Left ventricle myocardium inferior (tissue), 1 donor: ENCODE measurements around the gene EIF3D. TPM values are rescaled to one million over a fixed set of nuclear protein-coding genes. Genes with fewer than 3 reads are reported as not detected.

Experiments
- DNase-seq: peaks from one replicate; pipeline ENCODE4 v3.0.0-alpha.2; 2020
- H3K27ac ChIP-seq: fragments of 200-600 bp; replicated peaks from 2 replicates; pipeline ENCODE4 v1.8.0; 2021
- H3K27me3 ChIP-seq: fragments of 200-600 bp; 2 replicates; pipeline ENCODE4 v1.8.0; 2021; ENCODE audit warnings: low read depth
- H3K36me3 ChIP-seq: fragments of 200-600 bp; 2 replicates; pipeline ENCODE4 v1.8.0; 2021
- H3K4me1 ChIP-seq: fragments of 200-600 bp; 2 replicates; pipeline ENCODE4 v1.8.0; 2021
- H3K4me3 ChIP-seq: fragments of 200-600 bp; 2 replicates; pipeline ENCODE4 v1.8.0; 2021; ENCODE audit warnings: mild to moderate bottlenecking, moderate library complexity
- H3K9me3 ChIP-seq: fragments of 200-600 bp; replicated peaks from 2 replicates; pipeline ENCODE4 v1.8.0; 2021
- CTCF ChIP-seq: fragments of 200-600 bp; IDR thresholded peaks from 2 replicates; pipeline ENCODE4 v1.8.0; 2021; ENCODE audit warnings: antibody characterized with exemption, mild to moderate bottlenecking, borderline replicate concordance
- intact Hi-C: fragments of 100-400 bp; cut with micrococcal nuclease; formaldehyde crosslinking; loops from one replicate; pipeline ENCODE4 v1.11.0; 2022
- total RNA-seq: library from RNA; stranded (reverse); fragmentation: NEBNext Ultra II Directional; extraction: Animal tissue kit (Norgen Biotek cat#: 25700); gene quantifications from one replicate; pipeline ENCODE4 v1.2.1, GENCODE V29; 2021
- donor health status: DM: no; HTN: yes; CAD: no; lungs with severe emphysema.

The EIF3D gene
- total RNA-seq, 1 donor from 2014 or later, result 75.4 TPM

DNA sequence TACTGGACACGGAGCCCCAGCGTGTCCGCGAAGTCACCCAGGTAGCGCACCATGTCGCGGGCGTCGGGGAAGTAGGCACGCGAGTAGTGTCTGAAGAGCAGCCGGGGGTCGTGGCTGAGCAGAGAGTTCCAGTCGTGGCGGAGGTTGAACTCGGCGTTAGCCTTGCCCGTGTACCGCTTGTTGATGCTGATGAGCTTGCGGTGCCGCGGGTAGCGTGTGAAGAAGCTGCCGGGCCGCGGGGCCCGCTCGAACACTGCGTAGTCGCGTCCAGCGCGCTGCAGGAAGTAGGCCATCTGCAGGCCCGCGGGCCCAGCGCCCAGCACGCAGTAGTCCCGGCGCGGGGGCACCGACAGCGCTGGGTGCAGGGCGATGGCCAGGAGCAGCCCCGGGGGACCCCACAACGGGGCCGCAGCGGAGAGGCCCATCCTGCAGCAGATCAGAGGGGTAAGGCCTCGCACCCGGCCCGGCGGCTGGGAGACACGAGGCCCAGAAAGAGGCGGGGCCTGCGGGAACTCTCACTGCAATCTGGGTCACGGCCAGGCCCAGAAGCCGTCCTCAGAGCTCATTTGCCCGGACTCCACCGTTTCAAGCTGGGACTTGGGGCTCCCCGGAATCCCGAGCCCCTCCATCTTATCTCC, 22.8 kb downstream of the EIF3D start:
- Histone ChIP-seq H3K4me3 (peak overlapping the region; percentile 74), H3K27ac (peak overlapping the region; percentile 82), H3K27me3 (no peaks in the 10 kb centered on the region), H3K4me1 (peaks cover 34% of the 10 kb centered on the region), H3K36me3 (peaks cover 13% of the 10 kb centered on the region), H3K9me3 (no peaks in the 10 kb centered on the region)
- DNase-seq, result no peak
- TF ChIP-seq CTCF, result no peak
- intact Hi-C loops, result no loop called here

- DNase-seq, result no peak
- intact Hi-C loops, result no loop called here
- Histone ChIP-seq H3K27ac (no peak overlapping the region), H3K4me1 (no peaks in the 10 kb centered on the region), H3K9me3 (no peaks in the 10 kb centered on the region), H3K27me3 (no peaks in the 10 kb centered on the region), H3K4me3 (no peak overlapping the region), H3K36me3 (peaks cover 5% of the 10 kb centered on the region)
- no peak for TF ChIP-seq CTCF
Observed at GRCh38 chr22:36497910-36498665, 30.9 kb downstream of the EIF3D start.

GRCh38 chr22:36493690-36494110, 35.3 kb downstream of the EIF3D start:
- DNase-seq, result peak; percentile 39
- H3K4me1 ChIP-seq, result no peaks in the 10 kb centered on the region
- no peaks in the 10 kb centered on the region for H3K27me3 ChIP-seq
- H3K36me3 ChIP-seq, result peaks cover 20% of the 10 kb centered on the region
- H3K4me3 ChIP-seq, result no peak overlapping the region
- H3K9me3 ChIP-seq, result no peaks in the 10 kb centered on the region
- TF ChIP-seq CTCF, result no peak
- intact Hi-C loops, result no loop called here
- H3K27ac ChIP-seq, result no peak overlapping the region

GRCh38 chr22:36492109-36492508, 36.9 kb downstream of the EIF3D start:
- intact Hi-C loops, result no loop called here
- Histone ChIP-seq H3K4me3 (no peak overlapping the region), H3K27me3 (no peaks in the 10 kb centered on the region), H3K9me3 (no peaks in the 10 kb centered on the region), H3K27ac (no peak overlapping the region), H3K36me3 (peaks cover 15% of the 10 kb centered on the region), H3K4me1 (no peaks in the 10 kb centered on the region)
- no peak for TF ChIP-seq CTCF
- no peak for DNase-seq

GRCh38 chr22:36491155-36491554, 37.8 kb downstream of the EIF3D start:
- Histone ChIP-seq H3K4me3 (no peak overlapping the region), H3K36me3 (peaks cover 15% of the 10 kb centered on the region)
- intact Hi-C loops, result no loop called here

More at GRCh38 chr22:36491155-36491554, 37.8 kb downstream of the EIF3D start:
- no peak for DNase-seq
- Histone ChIP-seq H3K9me3 (no peaks in the 10 kb centered on the region), H3K27ac (no peak overlapping the region), H3K4me1 (no peaks in the 10 kb centered on the region), H3K27me3 (no peaks in the 10 kb centered on the region)
- no peak for TF ChIP-seq CTCF
